SH-SY5Y (cell line): ENCODE data around the gene PAF1.

Experiments used
- GATA2 ChIP-seq: IDR thresholded peaks from 2 replicates; pipeline ENCODE4 v1.6.1; 2011; ENCODE audit warnings: mild to moderate bottlenecking, low read depth, low read length
- GATA3 ChIP-seq: IDR thresholded peaks from 2 replicates; pipeline ENCODE4 v1.6.1; 2011; ENCODE audit warnings: low read depth, mild to moderate bottlenecking, low read length, moderate library complexity

PAF1 gene

GRCh38 chr19:39386557-39386956 is 4.3 kb downstream of the PAF1 start:
- no peak for TF ChIP-seq GATA3
- TF ChIP-seq GATA2: no peak

DNA sequence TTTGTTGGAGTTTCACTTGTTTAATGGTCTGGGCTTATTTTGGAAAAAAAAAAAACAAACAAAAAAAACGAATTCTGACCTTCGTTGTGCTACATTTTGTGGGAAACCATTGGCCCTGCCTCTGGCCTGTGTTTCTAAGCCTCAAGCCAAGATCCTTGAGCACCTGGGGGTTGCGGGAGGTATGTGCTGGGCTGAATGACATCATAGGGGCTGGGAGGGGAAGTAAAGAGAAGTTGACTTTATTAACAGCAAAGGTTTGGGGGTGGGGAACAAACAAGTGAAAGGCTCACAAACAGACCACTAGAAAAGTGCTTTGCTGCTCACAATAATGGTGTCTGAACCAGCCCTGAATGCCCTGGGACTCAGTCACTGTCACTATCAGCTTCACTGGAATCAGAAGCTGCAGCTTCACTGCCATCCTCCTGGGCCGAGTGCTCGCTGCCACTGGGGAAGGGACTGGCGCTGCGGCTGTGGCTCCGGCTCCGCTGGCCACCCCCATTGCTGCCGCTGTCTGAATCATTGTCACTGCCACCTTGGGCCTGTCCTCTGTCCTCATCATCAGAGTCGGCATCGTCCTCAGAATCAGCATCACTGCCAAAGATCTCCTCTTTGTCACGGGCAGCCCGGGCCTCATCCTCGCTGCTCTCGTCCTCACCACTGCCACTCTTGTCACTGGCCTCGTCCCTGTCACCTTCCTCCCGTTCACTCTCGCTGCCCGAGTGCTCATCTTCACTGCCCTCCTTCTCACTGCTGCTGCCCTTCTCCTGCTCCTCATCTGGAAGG is 5.1 kb downstream of the PAF1 start:
- no peak for TF ChIP-seq GATA3
- no peak for TF ChIP-seq GATA2

- no peak for TF ChIP-seq GATA3
- no peak for TF ChIP-seq GATA2
Observed at GRCh38 chr19:39384839-39385568, 5.9 kb downstream of the PAF1 start.

DNA sequence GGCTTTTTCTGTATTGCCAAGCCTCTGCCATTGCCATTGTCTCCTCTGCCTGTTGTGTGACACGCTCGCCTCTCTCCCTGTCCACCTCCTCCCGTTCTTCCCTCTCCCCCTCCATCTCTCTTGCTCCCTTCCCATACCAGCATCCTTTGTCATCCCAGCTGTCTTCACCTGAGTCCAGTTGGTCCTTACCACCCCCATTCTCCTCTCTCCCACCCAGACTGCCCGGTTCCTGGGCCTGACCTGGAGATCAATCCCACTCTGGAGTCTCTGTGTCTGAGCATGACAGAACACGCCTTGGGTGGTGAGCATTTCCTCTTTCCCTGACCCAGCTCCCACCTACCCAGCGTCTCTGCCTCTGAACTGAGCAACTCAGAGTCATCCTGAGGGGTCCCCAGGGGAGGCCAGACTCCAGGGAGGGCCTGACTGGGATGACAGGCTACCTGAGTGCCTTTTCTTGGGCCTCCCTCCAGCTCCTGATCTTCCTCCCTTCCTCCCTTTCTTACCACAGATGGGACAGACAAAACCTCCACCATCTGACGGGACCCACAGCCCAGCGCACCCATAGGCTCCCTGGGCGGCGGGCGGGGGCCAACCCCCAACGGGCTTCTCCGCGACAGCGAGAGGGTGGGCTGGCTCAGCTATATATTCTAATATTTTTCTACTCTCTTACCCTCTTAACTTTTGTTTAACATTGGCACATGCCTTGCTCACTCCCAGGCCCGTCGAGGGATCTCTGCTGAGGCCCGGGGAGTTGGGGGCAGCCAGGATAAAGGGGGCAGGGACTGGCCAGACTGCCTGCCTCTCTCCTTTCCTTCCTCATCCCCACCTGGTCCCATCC is 7.7 kb downstream of the PAF1 start:
- no peak for TF ChIP-seq GATA2
- TF ChIP-seq GATA3: no peak

DNA sequence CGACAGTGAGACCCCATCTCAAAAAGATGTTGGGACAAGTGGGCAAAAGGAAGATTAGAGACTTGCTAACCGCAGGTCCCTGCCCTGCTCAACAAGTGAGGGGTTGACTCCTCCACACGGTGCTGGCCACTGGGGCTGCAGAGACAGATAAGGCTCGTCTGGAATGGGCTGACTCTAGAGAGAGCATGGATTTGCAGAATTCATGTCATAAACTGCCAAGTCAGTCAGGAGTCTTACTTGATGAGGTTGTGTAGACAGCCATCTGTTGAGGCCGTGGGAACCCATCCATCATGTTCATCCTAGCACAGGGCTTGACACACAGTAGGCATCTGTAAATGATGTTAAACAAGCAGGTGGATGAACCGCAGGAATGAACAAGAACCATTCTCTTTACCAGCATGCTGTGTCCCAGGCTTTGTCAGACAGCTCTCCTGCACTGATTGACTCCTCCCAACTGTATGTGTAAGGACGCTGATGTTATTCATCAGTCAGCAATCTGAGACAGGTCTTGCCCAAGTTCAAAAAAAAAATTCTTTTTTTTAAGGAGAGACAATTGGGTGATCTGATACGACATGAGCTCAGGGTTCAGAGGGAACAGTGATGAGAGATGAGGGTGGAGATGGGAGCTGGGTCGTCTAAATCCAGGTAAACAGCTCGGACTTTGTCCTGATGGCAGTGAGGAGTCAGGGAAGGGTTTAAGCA is 8.8 kb downstream of the PAF1 start:
- TF ChIP-seq GATA3 (no peak), GATA2 (no peak)

GRCh38 chr19:39380521-39381502 is 10.1 kb downstream of the PAF1 start:
- no peak for TF ChIP-seq GATA3
- no peak for TF ChIP-seq GATA2

DNA sequence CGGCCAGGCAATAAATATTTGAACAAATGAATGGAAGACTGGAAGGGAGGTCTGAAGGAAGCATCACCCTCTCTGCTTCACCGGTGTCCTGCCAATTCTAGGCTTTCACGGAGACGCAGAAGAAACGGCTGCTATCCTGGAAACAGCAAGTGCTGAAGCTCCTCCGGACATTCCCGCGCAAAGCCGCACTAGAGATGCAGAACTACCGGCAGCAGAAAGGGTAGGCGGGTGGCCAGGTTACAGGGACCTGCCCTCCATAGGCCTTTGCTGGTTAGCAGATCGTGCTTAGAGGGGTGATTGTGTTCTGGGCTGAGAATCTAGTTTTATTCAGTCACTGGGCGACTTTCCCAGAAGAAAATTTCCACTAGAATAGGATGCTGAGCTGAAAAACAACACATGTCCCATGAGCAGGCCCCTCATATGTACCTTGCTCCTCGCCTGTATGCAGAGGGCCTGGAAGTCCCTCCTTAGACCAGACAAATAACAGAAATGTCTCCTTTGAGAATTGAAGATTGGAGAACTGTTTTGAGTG is 11.0 kb downstream of the PAF1 start:
- TF ChIP-seq GATA2 (no peak), GATA3 (no peak)

- no peak for TF ChIP-seq GATA3
- no peak for TF ChIP-seq GATA2
Observed at GRCh38 chr19:39377373-39378362, 13.2 kb downstream of the PAF1 start.

DNA sequence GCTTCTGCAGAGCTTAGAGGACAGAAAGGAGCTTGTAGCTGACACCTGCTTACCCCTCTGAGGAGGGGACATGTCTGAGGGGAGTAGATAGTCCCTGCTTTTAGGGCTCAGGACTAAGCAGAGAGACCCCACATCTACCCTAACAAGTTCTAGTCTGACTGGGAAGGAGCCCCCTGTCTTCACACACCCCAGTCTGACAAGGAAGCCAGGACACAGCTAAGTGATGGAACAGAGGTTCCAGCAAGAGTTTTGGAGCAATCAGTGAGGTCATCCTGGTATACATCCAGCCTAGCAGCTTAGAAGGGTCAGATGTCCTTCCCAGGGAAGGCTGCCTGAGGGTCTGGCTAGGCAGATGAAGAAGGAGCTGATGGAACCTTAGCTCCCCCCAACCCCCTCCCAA is 15.0 kb downstream of the PAF1 start:
- no peak for TF ChIP-seq GATA2
- no peak for TF ChIP-seq GATA3

GRCh38 chr19:39372941-39373340 is 18.0 kb downstream of the PAF1 start:
- TF ChIP-seq GATA2: no peak
- no peak for TF ChIP-seq GATA3

DNA sequence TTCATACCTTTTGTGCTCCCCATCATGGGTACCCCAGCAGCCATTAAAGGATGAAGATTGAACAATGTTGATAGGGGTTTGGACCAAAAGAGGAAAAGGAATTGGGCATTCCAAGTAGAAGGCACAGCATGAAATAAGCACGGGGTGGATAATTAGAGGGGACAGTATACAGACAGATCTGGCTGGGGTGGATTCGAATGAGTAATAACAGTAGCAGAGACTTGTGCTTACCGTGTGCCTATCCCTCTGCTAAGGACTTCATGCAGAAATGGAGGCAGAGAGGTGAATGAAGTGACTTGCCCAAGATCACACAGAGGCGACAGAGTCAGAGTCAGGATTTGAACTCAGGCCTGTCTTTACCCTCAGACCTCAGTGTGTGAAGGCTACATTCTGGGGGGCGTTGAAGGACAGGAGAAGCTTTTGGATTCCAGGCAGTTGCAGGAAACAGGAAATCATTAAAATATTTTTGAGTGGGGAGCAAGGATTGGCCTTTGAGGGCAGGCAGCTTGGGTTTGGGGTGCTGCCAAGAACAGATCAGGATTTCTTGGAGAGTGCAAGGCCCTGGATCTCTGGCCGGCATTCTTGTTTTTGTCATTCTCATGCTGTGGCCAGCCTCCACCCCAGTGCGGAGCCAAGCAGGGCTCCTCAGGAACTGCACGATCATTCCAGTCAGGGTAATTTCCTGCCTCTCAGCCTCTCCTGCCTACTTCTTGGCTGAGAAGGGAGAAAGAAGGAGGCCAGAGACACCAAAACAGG is 18.7 kb downstream of the PAF1 start:
- TF ChIP-seq GATA2: no peak
- no peak for TF ChIP-seq GATA3
